Transverse colon (tissue), 4 donors: ENCODE measurements around the gene BRD3OS.

Experiments used
- EP300 ChIP-seq: sonication (generic); formaldehyde crosslinking; IDR thresholded peaks from one replicate; pipeline ENCODE4 v1.6.1; 2017; ENCODE audit warnings: antibody characterized with exemption, low read depth
- POLR2A ChIP-seq: fragments of 450-650 bp; IDR thresholded peaks from one replicate; pipeline ENCODE4 v1.6.1; 2016; ENCODE audit warnings: antibody characterized with exemption, mild to moderate bottlenecking, moderate library complexity
- POLR2AphosphoS5 ChIP-seq, 3 donors: sonication (generic); formaldehyde crosslinking; IDR thresholded peaks; one replicate each; pipeline ENCODE4 v1.6.1; 2016; ENCODE audit warnings: antibody characterized with exemption in 3 of 3
- TF ChIP-seq, protein P1 (sequence below), 5 experiments: fragments of 200-600 bp in 3 of 5; fragments of 450-650 bp in 2 of 5; sonication (generic) in 3 of 5; IDR thresholded peaks; 1 replicate in 2 of 5; 2 replicates in 3 of 5; pipeline ENCODE4 v1.5.1; 2016 to 2017; ENCODE audit warnings: antibody characterized with exemption in 5 of 5, inconsistent platforms in 3 of 5, mild to moderate bottlenecking in 2 of 5, moderate library complexity in 1 of 5

DNA sequence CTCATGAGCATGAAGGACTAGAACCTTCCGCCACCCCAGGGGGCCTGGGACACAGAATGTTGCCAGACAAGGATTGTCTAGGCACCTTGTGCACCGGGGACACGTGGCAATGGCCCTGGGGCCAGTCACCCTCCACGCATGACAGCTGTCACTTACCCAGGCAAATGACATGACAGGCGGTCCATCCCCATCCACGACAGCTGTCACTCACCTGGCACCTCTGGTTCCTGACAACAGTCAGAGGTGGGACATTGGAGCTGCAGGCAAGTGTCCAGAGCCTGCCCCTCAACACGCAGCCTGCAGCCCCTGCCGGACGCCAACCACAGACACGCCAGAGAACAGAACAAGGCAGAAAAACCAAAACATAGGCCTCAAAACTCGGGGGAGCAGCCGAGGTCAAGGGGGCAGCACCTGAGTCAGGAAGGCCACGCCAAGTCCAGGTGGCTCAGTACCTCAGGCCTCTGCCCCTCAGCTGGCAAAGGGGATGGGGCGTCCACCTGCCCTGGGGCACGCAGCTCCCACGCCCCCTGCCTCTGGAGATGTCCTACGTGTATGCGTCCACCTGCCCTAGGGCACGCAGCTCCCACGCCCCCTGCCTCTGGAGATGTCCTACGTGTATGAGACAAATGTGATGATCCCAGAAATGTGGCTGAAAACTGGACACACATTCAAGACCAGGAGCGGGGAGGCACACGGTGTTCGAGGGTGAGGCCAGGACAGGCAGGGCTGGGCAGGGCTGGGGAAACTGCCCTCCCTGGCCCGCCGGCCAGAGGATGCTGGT lies 47.7 kb upstream of the BRD3OS start:
- no peak for TF ChIP-seq POLR2A
- TF ChIP-seq EP300, result no peak
- TF ChIP-seq, protein P1, sequence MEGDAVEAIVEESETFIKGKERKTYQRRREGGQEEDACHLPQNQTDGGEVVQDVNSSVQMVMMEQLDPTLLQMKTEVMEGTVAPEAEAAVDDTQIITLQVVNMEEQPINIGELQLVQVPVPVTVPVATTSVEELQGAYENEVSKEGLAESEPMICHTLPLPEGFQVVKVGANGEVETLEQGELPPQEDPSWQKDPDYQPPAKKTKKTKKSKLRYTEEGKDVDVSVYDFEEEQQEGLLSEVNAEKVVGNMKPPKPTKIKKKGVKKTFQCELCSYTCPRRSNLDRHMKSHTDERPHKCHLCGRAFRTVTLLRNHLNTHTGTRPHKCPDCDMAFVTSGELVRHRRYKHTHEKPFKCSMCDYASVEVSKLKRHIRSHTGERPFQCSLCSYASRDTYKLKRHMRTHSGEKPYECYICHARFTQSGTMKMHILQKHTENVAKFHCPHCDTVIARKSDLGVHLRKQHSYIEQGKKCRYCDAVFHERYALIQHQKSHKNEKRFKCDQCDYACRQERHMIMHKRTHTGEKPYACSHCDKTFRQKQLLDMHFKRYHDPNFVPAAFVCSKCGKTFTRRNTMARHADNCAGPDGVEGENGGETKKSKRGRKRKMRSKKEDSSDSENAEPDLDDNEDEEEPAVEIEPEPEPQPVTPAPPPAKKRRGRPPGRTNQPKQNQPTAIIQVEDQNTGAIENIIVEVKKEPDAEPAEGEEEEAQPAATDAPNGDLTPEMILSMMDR (IDR thresholded peaks at IDR 0.05), result no peak
- TF ChIP-seq POLR2AphosphoS5 (IDR thresholded peaks at IDR 0.05), result no peak
